ENCODE data around the gene EEF2K.
"Not testable (repeated sequence)": the region's sequence is repeated elsewhere in the genome, so short reads cannot be mapped to it uniquely, and the experiment has no call there.

The EEF2K gene

DNA sequence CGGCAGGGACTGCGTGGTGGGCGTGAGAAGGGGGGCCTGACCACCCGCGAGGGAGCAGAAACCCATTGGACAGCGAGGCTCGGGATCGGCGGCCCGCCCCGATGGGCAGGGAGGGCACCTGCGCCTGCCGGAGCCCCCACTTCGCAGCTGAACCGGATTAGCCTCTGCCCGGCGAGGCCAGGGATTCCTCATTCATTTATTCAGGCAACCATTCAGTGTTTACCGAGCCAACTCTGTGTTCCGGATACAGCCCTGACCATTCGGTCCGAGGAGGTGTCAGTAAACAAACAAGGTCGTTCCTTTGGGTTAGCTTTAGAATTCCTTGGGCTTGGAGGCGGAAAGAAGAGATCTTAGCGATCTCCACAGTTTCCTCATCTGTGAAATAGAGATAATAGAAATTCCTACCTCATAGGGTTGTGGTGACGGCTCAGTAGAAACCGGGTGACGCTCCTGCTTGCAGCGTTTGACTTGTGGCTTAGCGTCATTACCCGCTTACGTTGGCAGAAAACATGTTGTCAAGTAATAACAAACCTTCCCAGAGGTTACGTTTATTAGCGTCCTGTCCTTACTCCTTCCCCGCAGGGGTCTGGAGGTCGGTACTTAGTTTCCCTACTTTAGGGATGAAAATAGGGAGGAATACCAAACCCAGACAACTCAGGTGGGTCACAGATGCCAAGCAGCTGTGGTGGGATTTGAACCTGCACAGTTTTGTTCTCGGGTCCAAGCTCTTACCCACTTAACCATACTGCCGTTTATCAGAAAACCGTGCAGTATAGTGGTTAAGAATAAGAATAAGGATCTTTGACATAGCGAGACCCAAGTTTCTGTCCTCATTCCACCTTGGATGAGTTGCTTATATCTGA is 92.0 kb downstream of the EEF2K start:
- DNase-seq, result peak; percentile 77

- no peak for DNase-seq
Measured at GRCh38 chr16:22299036-22299435, 93.0 kb downstream of the EEF2K start.

- peak; percentile 26 for DNase-seq
Measured at GRCh38 chr16:22300427-22301071, 94.5 kb downstream of the EEF2K start.

DNA sequence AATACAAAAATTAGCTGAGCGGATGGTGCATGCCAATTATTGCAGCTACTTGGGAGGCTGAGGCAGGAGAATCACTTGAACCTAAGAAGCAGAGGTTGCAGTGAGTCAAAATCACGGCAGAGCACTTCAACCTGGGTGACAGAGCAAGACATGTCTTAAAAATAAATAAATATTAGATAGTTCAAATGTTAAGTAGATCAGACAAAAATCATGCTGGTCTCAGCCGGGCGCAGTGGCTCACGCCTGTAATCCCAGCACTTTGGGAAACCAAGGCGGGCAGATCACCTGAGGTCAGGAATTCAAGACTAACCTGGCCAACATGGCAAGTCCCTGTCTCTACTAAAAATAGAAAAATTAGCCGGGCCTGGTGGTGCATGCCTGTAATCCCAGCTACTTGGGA is 95.3 kb downstream of the EEF2K start:
- DNase-seq, result not testable (repeated sequence)

- DNase-seq, result no peak
Measured at GRCh38 chr16:22302776-22303363, 96.8 kb downstream of the EEF2K start.

DNA sequence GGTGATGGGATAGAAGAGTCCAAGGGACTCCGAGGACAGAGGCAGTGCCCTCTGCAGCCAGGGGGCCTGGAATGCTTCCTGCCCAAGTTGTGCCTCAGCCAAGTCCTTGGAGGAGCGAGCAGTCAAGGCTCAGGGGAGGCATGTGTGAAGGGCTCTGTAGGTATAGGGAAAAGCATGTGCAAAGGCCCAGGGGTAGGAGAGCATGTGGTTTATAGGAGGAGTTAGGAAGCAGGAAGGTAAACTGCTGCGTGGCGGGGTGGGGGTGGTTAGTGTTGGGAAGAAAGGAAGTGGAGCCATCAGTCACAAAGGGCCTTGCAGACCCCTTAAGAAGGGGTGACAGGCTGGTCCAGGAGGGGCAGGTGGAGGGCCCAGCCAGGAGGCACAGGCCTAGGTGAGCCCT is 98.3 kb downstream of the EEF2K start:
- DNase-seq, result no peak

DNA sequence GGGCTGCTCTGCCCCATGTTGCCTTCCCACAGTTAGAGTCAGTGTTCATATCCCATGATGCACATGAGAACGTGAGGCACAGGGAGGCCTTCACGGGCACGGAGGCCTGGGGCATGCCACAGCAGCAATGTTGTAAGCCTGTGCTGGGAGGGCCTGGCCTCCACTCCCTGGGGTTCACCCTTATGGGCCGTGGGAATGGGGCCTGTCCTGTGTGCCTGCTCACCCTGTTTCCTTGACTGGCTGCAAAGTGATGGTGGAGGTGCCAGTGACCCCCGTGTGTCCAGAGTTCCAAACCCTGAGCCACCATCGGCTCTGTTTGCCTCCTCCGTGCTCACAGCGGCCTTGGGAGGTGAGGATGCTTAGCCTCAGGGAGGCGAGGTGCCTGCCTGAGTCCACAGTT is 100.7 kb downstream of the EEF2K start:
- no peak for DNase-seq

DNA sequence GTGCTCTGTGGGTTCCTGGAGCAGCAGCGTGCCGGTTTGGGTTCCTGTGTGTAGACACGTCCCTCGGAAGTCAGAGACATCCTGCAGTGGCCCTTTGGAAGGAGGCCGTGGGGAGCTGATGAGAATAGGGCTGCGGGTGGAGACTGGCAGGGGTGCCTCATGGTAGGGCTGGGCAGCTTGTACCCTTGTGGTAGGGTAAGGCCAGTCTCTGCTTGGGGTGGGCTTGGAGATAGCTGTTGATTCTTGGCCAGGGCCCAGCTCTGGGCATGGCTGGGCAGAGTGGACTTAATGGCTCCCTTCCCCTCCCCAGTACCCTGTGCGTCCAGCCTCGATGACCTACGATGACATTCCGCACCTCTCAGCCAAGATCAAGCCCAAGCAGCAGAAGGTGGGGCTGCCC is 101.8 kb downstream of the EEF2K start:
- DNase-seq, result no peak

DNA sequence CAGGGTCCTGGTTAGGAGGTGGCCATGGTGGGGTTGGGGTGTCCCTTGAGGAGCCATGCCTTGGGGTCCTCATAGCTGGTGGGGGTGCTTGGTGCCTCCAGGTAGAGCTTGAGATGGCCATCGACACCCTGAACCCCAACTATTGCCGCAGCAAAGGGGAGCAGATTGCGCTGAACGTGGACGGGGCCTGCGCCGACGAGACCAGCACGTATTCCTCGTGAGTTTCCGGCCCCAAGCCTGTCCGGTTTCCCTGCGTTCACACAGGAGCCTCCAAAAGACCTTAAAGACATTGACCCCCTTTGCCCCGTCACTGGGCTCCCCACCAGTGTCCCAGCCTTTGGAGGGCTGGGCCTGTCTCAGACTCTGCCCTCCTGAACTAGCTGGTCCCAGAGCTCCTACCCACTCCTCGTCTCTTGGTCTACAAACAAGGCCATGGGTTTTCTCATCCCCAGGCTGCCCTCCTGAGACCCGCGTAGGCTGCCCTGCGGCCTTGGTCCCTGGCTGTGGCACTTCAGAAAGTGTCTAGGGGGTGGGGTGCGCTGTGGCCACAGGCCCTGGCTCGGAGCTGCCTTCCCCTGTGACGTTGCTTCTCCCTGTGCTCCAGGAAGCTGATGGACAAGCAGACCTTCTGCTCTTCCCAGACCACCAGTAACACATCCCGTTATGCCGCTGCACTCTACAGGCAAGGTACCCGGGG is 102.9 kb downstream of the EEF2K start:
- DNase-seq, result no peak

DNA sequence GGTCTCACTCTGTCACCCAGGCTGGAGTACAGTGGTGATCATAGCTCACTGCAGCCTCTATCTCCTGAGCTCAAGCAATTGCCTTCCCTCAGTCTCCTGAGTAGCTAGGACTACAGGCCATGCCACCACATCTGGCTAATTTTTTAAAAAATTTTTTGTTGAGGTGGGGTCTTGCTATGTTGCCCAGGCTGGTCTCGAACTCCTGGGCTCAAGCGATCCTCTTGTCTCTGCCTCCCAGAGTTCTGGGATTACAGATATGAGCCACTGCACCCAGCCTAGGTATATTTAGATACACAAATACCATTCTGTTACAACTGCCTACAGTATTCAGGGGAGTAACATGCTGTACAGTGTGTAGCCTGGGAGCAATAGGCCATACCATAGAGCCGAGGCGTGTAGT is 105.4 kb downstream of the EEF2K start:
- no peak for DNase-seq

- DNase-seq, result peak; percentile 20
Measured at GRCh38 chr16:22312897-22313781, 107.1 kb downstream of the EEF2K start.

DNA sequence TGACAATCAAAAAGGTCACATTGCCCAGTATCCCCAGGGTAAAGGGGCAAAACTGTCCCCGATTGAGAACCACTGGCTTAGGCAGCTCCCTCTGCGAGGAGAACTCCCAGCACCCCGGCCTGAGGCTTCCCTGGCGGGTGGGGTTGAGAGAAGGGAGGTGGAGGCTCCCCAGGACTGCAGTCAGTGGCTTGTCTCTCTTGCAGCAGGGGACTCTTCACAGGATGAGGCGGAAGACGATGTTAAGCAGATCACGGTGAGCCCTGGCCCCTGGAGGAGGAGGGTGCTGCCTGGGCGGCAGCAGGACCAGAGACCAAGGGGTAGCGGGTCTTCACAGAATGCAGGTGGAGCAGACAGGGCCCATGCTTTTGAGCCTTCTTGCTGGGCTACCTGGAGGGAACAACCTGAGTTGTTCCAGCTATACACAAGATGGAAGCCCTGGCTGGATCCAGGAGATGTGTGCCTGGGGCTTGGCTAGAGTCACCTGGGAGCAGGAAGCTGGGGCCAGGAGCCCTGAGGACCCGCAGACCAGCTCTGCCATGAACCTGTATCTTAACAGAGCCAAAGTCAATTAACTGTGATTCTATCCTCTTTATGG is 107.9 kb downstream of the EEF2K start:
- no peak for DNase-seq

- no peak for DNase-seq
Measured at GRCh38 chr16:22314661-22315626, 108.9 kb downstream of the EEF2K start.

- DNase-seq, result no peak
Measured at GRCh38 chr16:22315979-22316378, 109.9 kb downstream of the EEF2K start.

- DNase-seq, result no peak
Measured at GRCh38 chr16:22316411-22316811, 110.3 kb downstream of the EEF2K start.

DNA sequence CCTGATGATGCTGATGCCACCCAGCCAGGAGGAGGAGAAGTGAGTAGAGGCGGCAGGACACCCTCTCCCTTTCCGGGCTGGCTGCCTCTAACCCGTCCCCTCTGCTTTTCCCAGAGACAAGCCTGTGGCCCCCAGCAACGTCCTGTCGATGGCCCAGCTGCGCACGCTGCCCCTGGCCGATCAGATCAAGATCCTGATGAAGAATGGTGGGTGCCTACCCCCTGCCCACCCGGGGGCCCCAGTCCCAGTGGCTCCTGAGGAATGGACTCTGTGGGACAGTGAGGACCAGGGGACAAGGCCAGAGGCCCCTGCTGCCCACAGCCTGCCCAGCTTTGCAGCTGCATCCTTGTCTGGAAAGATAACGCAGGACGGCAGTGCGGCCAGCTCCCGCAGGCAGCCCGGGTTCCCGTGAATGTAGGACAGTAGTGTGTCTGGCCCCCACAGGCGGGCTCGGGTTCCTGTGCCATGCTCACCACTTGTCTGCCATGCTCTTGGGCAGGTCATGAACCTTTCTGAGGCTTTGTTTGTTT is 111.0 kb downstream of the EEF2K start:
- no peak for DNase-seq

GRCh38 chr16:22317625-22318024 is 111.5 kb downstream of the EEF2K start:
- no peak for DNase-seq

- DNase-seq, result no peak
Measured at GRCh38 chr16:22318690-22319358, 112.7 kb downstream of the EEF2K start.

DNA sequence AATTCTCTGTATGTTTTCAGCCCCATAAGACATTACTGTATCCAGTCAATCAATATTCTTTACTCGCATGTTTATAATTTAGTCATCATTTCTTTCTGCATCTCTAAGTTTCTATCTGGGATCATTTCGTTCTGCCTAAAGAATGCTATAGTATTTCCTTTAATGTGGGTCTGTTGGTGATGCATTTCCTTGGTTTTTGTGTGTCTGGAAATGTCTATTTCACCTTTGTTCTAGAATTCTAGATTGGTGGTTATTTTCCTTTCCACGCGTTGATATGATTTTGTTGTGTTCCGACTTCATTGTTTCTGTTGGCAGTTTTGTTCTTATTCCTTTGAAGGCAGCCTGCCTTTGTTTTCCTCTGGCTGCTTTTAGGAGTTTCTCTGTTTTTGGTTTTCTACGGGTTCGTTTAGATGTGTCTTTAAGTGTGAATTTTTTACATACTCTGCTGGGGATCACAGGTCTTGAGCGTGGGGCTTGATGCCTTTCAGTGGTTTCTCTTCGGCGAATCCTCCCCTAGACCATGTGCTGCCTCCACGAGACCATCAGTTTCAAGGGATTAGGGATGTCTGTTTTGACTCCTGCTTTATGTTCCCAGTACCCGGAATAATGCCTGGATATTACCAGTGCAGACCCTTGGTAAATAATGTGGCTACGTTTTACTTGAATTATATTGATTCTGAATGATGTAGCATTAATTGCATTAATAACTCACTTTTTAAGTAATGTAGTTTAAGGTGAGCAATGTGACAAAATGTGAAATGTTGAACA is 114.7 kb downstream of the EEF2K start:
- DNase-seq, result no peak

All from NCI-H524 treated with DMSO at 0.1 percent for 48 hours (cell line).